Fibroblast of lung (primary cell): ENCODE results near the gene MRTFA. TPM values are rescaled to one million over a fixed set of nuclear protein-coding genes. Genes with fewer than 3 reads are reported as not detected.

Source experiments
- DNase-seq, 2 donors: peaks; one replicate each; pipeline versions ENCODE4 v3.0.0 to v3.0.0-alpha.2; 2010; ENCODE audit warnings: low read depth in 2 of 2
- H2AFZ ChIP-seq: 2 replicates; pipeline ENCODE4 v1.5.1; 2012; ENCODE audit warnings: low read length, control low read depth, inconsistent platforms
- H3K27ac ChIP-seq: 2 replicates; pipeline ENCODE4 v1.5.1; 2011; ENCODE audit warnings: low read length, control low read depth; ENCODE audit not compliant: insufficient read depth
- H3K27me3 ChIP-seq: 2 replicates; pipeline ENCODE4 v1.5.1; 2011; ENCODE audit warnings: mild to moderate bottlenecking, low read length; ENCODE audit not compliant: control insufficient read depth, insufficient read depth
- H3K36me3 ChIP-seq: 2 replicates; pipeline ENCODE4 v1.5.1; 2011; ENCODE audit warnings: low read length; ENCODE audit not compliant: control insufficient read depth, insufficient read depth
- H3K4me1 ChIP-seq: 2 replicates; pipeline ENCODE4 v1.5.1; 2011; ENCODE audit warnings: low read length; ENCODE audit not compliant: control insufficient read depth, insufficient read depth; ENCODE audit errors: extremely low read depth
- H3K4me2 ChIP-seq: 2 replicates; pipeline ENCODE4 v1.5.1; 2011; ENCODE audit warnings: low read length, control low read depth; ENCODE audit not compliant: insufficient read depth; ENCODE audit errors: extremely low read depth
- H3K4me3 ChIP-seq, 4 experiments: fragments of 200-600 bp in 1 of 4; sonication (generic) in 1 of 4; replicated peaks in 1 of 4; 2 replicates each; pipeline ENCODE4 v1.5.1; 2011 to 2016; ENCODE audit warnings: low read length in 4 of 4, low read depth in 3 of 4, mild to moderate bottlenecking in 3 of 4, control low read depth in 2 of 4, inconsistent platforms in 1 of 4, mixed read lengths in 1 of 4; ENCODE audit not compliant: insufficient read depth in 1 of 4; ENCODE audit errors: control extremely low read depth in 1 of 4
- H3K79me2 ChIP-seq: 2 replicates; pipeline ENCODE4 v1.5.1; 2012; ENCODE audit warnings: mild to moderate bottlenecking, low read length, inconsistent platforms; ENCODE audit not compliant: control insufficient read depth, insufficient read depth
- H3K9ac ChIP-seq: 2 replicates; pipeline ENCODE4 v1.5.1; 2011; ENCODE audit warnings: mild to moderate bottlenecking, low read length, control low read depth; ENCODE audit not compliant: insufficient read depth
- H3K9me3 ChIP-seq: 2 replicates; pipeline ENCODE4 v1.5.1; 2012; ENCODE audit warnings: low read depth, low read length; ENCODE audit not compliant: control insufficient read depth, insufficient read depth
- H4K20me1 ChIP-seq: 2 replicates; pipeline ENCODE4 v1.5.1; 2011; ENCODE audit warnings: low read length; ENCODE audit not compliant: control insufficient read depth, insufficient read depth; ENCODE audit errors: extremely low read depth
- CTCF ChIP-seq, 2 donors: IDR thresholded peaks in 1 of 2; conservative IDR thresholded peaks in 1 of 2; 1 replicate in 1 of 2; 2 replicates in 1 of 2; pipeline ENCODE4 v1.5.1; 2011 to 2012; ENCODE audit warnings: low read length in 2 of 2, control low read depth in 1 of 2, inconsistent platforms in 1 of 2, low read depth in 1 of 2, mild to moderate bottlenecking in 1 of 2
- EZH2 ChIP-seq: IDR thresholded peaks from 2 replicates; pipeline ENCODE4 v1.5.1; 2012; ENCODE audit warnings: low read length, control low read depth, mild to moderate bottlenecking; ENCODE audit errors: missing control alignments
- polyA plus RNA-seq, 2 donors: library from polyadenylated mRNA; depleted of rRNA in 1 of 2; stranded (reverse) in 1 of 2; unstranded in 1 of 2; fragments of >200 nt; gene quantifications; 2 replicates each; pipeline ENCODE4 v1.2.1, GENCODE V29; 2011 to 2012; ENCODE audit warnings: missing spikeins in 1 of 2
- total RNA-seq: library from RNA; depleted of rRNA; stranded (reverse); fragments of >200 nt; gene quantifications from 2 replicates; pipeline ENCODE4 v1.2.1, GENCODE V29; 2014

Gene MRTFA
- total and polyA plus RNA-seq, 2 donors (not counting 1 experiment from before 2014, with no cell fraction given): 7.6 to 23.0 TPM

- Histone ChIP-seq H3K27ac (no peak overlapping the region), H4K20me1 (no peaks in the 10 kb centered on the region)
These were observed 221.5 kb downstream of the MRTFA start for GRCh38 chr22:40414838-40415505.

DNA sequence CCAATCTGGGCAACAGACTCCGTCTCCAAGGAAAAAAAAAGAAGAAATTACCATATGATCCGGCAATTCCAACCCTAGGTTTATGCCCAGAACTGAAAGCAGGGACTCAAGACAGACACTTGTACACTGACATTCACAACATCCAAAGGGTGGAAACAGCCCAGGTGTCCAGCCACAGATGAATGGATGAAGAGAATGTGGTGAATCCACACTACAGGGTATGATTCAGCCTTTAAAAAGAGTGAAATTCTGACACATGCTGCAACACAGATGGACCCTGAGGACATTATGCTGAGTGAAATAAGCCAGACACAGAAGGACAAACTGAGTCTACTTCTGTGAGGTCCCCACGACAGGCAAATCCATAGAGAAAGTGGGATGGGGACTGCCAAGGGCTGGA lies 222.2 kb downstream of the MRTFA start:
- TF ChIP-seq EZH2: no peak
- no peak for TF ChIP-seq CTCF (conservative IDR thresholded peaks at IDR 0.05 in 1 of 2, IDR thresholded peaks at IDR 0.05 in 1 of 2; ENCODE audit: low read depth in 1 of 2, low read length in 2 of 2)
- H3K9ac ChIP-seq: no peak overlapping the region
- H3K4me1 ChIP-seq: peaks cover 5% of the 10 kb centered on the region
- peaks cover 31% of the 10 kb centered on the region for H3K36me3 ChIP-seq
- H3K27me3 ChIP-seq: no peaks in the 10 kb centered on the region
- no peak overlapping the region for H3K27ac ChIP-seq
- no peaks in the 10 kb centered on the region for H4K20me1 ChIP-seq
- no peaks in the 10 kb centered on the region for H3K9me3 ChIP-seq
- H3K79me2 ChIP-seq: no peaks in the 10 kb centered on the region
- no peak overlapping the region for H3K4me2 ChIP-seq
- peak in 1 of 2 donors; percentile 35 for DNase-seq
- H2AFZ ChIP-seq: no peak overlapping the region
- H3K4me3 ChIP-seq: no peak overlapping the region

More at GRCh38 chr22:40414838-40415505, 221.5 kb downstream of the MRTFA start:
- TF ChIP-seq CTCF (conservative IDR thresholded peaks at IDR 0.05 in 1 of 2, IDR thresholded peaks at IDR 0.05 in 1 of 2; ENCODE audit: low read depth in 1 of 2, low read length in 2 of 2) (no peak), EZH2 (no peak)
- Histone ChIP-seq H3K4me3 (no peak overlapping the region), H3K79me2 (no peaks in the 10 kb centered on the region), H3K4me2 (no peak overlapping the region), H2AFZ (no peak overlapping the region), H3K27me3 (no peaks in the 10 kb centered on the region), H3K9ac (no peak overlapping the region), H3K36me3 (peaks cover 31% of the 10 kb centered on the region), H3K9me3 (no peaks in the 10 kb centered on the region), H3K4me1 (peaks cover 5% of the 10 kb centered on the region)
- no peak for DNase-seq

- no peak overlapping the region for H3K4me3 ChIP-seq
- no peaks in the 10 kb centered on the region for H3K27me3 ChIP-seq
- peaks cover 29% of the 10 kb centered on the region for H3K36me3 ChIP-seq
- no peaks in the 10 kb centered on the region for H4K20me1 ChIP-seq
- no peak overlapping the region for H3K4me2 ChIP-seq
- no peaks in the 10 kb centered on the region for H3K9me3 ChIP-seq
- H3K79me2 ChIP-seq: no peaks in the 10 kb centered on the region
- H3K27ac ChIP-seq: no peak overlapping the region
- no peak overlapping the region for H3K9ac ChIP-seq
- H3K4me1 ChIP-seq: peaks cover 5% of the 10 kb centered on the region
- H2AFZ ChIP-seq: no peak overlapping the region
- TF ChIP-seq CTCF (conservative IDR thresholded peaks at IDR 0.05 in 1 of 2, IDR thresholded peaks at IDR 0.05 in 1 of 2; ENCODE audit: low read depth in 1 of 2, low read length in 2 of 2) (no peak), EZH2 (no peak)
- no peak for DNase-seq
These were observed 222.6 kb downstream of the MRTFA start for GRCh38 chr22:40413873-40414272.
